CD4-positive, alpha-beta T cell treated with Interleukin-6 for 4 hours (primary cell): ENCODE data around the gene FAM83D.

ENCODE experiments used
- DNase-seq: peaks from one replicate; pipeline ENCODE4 v3.0.0-alpha.2; 2020; ENCODE audit warnings: mixed read lengths

Gene FAM83D

GRCh38 chr20:38895098-38895949, 30.9 kb upstream of the FAM83D start:
- no peak for DNase-seq

DNA sequence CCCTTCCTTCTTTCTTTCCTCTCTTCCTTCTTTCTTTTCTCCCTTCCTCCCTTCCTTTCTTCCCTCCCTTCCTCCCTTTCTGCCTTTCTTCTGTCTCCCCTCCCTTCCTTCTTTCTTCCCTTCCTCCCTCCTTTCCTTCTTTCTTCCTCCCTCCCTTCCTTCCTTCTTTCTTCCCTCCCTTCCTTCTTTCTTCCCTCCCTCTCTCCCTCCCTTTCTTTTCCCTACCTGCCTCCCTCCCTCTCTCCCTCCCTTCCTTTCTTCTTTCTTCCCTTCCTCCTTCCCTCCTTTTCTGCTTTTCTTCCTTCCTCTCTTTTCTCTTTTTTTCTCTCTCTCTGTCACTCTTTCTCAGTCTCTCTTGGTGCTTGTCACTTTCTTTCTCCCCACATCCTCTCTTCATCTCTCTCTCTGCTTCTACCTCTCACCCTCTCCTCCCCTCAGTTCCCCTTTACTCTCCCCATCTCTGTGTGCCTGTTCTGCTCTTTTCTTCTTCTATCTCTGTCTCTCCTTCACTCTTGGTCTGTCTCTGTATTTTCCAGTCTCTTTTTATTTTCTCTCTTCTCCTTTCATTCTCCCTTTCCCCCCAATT, 30.1 kb upstream of the FAM83D start:
- DNase-seq, result no peak

- no peak for DNase-seq
Observed at GRCh38 chr20:38897267-38897666, 28.9 kb upstream of the FAM83D start.

DNA sequence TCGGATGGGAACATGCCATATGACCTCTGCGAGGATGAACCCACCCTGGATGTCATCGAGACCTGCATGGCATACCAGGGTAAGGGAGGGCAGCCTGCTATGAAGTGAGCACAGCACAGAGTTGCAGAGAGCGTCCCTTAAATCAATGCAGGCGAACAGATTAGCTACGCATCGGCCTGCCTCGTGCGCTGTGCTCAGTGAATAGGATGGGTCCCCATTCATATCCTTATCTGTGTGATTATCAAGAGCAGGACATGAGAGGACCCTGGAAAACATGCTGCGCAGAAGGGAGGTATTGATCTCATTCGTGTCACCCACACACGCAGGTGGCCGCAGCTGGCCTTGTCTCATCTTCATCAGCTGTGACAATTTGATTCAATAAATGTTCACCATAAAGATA, 25.6 kb upstream of the FAM83D start:
- DNase-seq, result no peak

DNA sequence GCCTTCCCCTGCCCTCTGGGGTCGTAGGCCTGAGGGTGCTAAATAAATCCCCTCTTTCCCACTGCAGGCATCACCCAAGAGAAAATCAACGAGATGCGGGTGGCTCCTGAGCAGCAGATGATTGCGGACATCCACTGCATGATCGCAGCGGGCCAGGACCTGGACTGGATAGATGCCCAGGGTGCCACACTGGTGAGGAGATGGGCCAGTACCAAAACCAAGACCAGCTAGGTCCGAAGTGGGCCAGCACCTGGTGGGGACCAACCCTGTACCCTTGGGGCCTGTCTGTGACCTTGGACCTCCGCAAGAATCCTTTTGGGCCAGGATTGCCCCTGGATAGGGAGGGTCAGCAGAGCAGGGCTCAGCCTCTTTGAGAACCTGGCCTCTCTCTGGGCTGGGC, 23.6 kb upstream of the FAM83D start:
- no peak for DNase-seq

- no peak for DNase-seq
Observed at GRCh38 chr20:38903335-38903734, 22.9 kb upstream of the FAM83D start.

DNA sequence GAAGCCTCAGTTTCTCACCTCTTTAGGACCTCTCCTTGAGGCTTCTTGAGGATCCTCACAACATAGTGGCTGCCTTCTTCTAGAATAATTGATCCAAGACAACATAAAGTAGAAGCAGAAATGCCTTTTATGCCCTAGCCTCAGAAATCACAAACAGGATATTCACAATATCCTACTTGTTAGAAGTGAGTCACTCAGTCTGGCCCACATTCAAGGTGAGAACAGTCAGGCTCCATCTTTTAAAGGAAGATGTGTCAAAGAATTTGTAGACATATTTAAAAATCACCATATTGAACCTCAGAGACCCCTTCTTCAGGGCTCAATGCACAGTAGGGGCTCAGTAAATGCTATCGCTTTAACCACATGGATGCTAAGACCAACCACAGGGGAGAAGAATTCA, 20.8 kb upstream of the FAM83D start:
- no peak for DNase-seq

- no peak for DNase-seq
Observed at GRCh38 chr20:38907918-38908677, 18.1 kb upstream of the FAM83D start.

DNA sequence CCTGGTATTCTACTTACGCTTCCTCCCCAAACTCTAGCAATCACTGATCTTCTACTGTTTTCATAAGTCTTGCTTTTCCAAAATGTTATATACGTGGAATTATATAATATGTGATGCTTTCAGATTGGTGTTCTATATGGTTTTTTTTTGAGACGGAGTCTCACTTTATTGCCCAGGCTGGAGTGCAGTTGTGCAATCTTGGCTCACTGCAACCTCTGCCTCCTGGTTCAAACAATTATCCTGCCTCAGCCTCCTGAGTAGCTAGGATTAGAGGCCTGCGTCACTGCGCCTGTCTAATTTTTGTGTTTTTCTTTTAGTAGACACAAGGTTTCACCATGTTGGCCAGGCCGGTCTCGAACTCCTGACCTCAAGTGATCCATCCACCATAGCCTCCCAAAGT, 10.9 kb upstream of the FAM83D start:
- DNase-seq, result no peak

GRCh38 chr20:38917657-38918056, 8.6 kb upstream of the FAM83D start:
- no peak for DNase-seq

- DNase-seq, result no peak
Observed at GRCh38 chr20:38918172-38918571, 8.0 kb upstream of the FAM83D start.

- no peak for DNase-seq
Observed at GRCh38 chr20:38919683-38920082, 6.5 kb upstream of the FAM83D start.

DNA sequence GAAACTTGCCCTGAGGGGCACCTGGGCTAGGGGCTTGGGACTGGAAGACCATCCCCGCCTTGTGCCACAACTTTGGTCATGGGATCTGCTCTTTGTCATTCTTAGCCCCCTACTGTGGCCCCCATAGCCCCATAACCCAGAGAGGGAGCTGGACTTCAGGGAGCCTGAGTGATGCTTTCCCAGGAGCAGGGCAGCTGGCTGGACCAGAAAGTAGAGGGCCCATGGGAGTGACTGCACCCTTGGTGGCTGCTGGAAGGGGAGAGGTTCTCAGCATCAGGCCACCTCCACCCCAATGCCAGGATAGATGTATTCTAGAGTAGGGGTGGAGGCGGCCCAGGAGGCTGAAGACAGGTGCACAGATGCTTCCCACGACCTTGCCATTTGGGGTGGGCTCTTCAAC, 5.8 kb upstream of the FAM83D start:
- DNase-seq, result no peak

- no peak for DNase-seq
Observed at GRCh38 chr20:38920851-38921250, 5.4 kb upstream of the FAM83D start.

DNA sequence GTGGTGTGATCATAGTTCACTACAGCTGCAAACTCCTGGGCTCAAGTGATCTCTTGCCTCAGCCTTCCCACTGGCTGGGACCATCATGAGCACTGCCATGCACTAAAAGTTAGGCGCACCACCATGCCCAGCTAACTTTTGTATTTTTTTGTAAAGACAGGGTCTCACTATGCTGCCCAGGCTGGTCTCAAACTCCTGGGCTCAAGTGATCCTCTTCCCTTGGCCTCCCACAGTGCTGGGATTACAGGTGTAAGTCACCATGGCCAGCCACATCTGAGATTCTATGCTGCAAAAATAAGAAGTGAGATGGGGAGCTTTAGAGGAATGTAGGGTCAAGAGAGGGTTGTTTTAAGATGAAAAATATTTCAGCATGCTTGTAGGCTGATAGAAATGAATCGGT, 1.5 kb upstream of the FAM83D start:
- DNase-seq, result no peak

- DNase-seq, result no peak
Observed at GRCh38 chr20:38926934-38927616, 858 bp downstream of the FAM83D start.

GRCh38 chr20:38927902-38928578, 1.8 kb downstream of the FAM83D start:
- no peak for DNase-seq

- no peak for DNase-seq
Observed at GRCh38 chr20:38930242-38930569, 4.0 kb downstream of the FAM83D start.

- DNase-seq, result no peak
Observed at GRCh38 chr20:38931984-38932383, 5.8 kb downstream of the FAM83D start.

- DNase-seq, result no peak
Observed at GRCh38 chr20:38932457-38933120, 6.4 kb downstream of the FAM83D start.

DNA sequence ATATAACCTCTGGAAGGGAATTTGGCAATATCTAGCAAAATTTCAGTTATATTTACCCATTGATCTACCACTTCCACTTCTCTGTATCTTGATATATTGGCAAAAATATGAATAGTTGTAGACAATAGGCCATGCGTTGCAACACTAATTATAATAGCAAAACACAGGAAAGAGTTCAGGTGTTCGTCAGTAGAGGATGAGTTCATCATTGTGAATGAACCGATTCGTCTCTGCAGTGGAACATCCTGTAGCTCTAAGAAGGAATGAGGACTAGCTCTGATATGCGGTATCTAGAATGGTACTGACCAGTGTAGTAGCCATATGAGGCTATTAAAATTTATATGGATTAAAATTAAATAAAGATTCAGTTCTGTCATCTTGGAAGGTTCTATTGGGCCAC, 8.3 kb downstream of the FAM83D start:
- DNase-seq, result no peak

GRCh38 chr20:38935285-38935684, 9.1 kb downstream of the FAM83D start:
- DNase-seq, result no peak
